Stomach (tissue), 9 donors: Measurements from ENCODE around the gene SLC34A3. TPM values are rescaled to one million over a fixed set of nuclear protein-coding genes. Genes with fewer than 3 reads are reported as not detected.

Experiments
- DNase-seq, 2 donors: peaks; one replicate each; pipeline versions ENCODE4 v3.0.0 to v3.0.0-alpha.2; 2013 to 2019
- H3K27ac ChIP-seq, 5 donors: fragments of 200-600 bp in 4 of 5; sonication (generic) in 4 of 5; one replicate each; pipeline ENCODE4 v1.5.1; 2013 to 2019; ENCODE audit warnings: mild to moderate bottlenecking in 1 of 5, moderate library complexity in 1 of 5
- H3K27me3 ChIP-seq, 3 donors: fragments of 200-600 bp; sonication (generic); one replicate each; pipeline ENCODE4 v1.5.1; 2017 to 2019; ENCODE audit warnings: mixed run types in 1 of 3
- H3K36me3 ChIP-seq, 4 donors: fragments of 200-600 bp; sonication (generic); 1 replicate in 3 of 4; 2 replicates in 1 of 4; pipeline ENCODE4 v1.5.1; 2016 to 2019
- H3K4me1 ChIP-seq, 4 donors: fragments of 200-600 bp; sonication (generic); one replicate each; pipeline ENCODE4 v1.5.1; 2016 to 2019
- H3K4me3 ChIP-seq, 4 donors: fragments of 200-600 bp; sonication (generic) in 3 of 4; one replicate each; pipeline ENCODE4 v1.5.1; 2016 to 2019; ENCODE audit warnings: mild to moderate bottlenecking in 1 of 4
- H3K9me3 ChIP-seq, 4 donors: fragments of 200-600 bp; sonication (generic); one replicate each; pipeline ENCODE4 v1.5.1; 2016 to 2019
- CTCF ChIP-seq, 7 experiments: fragments of 450-650 bp in 4 of 7; fragments of 200-600 bp in 3 of 7; sonication (generic) in 3 of 7; IDR thresholded peaks; one replicate each; pipeline ENCODE4 v1.5.1; 2016 to 2019; ENCODE audit warnings: antibody characterized with exemption in 7 of 7, control low read depth in 2 of 7, mild to moderate bottlenecking in 1 of 7
- EP300 ChIP-seq: sonication (generic); formaldehyde crosslinking; IDR thresholded peaks from one replicate; pipeline ENCODE4 v1.6.1; 2017; ENCODE audit warnings: antibody characterized with exemption
- POLR2A ChIP-seq, 4 donors: fragments of 450-650 bp; IDR thresholded peaks; one replicate each; pipeline ENCODE4 v1.6.1; 2016; ENCODE audit warnings: antibody characterized with exemption in 4 of 4, control low read depth in 2 of 4, mild to moderate bottlenecking in 1 of 4, moderate library complexity in 1 of 4
- POLR2AphosphoS5 ChIP-seq, 3 donors: sonication (generic); formaldehyde crosslinking; IDR thresholded peaks; one replicate each; pipeline ENCODE4 v1.6.1; 2016; ENCODE audit warnings: antibody characterized with exemption in 3 of 3
- WGBS, 5 donors: extraction: QIAGEN DNeasy Blood & Tissue Kit in 3 of 5; methylation state at CpG; one replicate each; pipeline versions ENCODE4 v1.1.5 to v1.1.7; 2013 to 2018; 5-methylcytosine and 5-hydroxymethylcytosine counted together
- intact Hi-C: fragments of 100-400 bp; cut with DNase I; formaldehyde crosslinking; loops from one replicate; pipeline ENCODE4 v1.15.1; 2023; ENCODE audit warnings: low total_unique reads
- polyA plus RNA-seq, 3 donors: library from polyadenylated mRNA; stranded (reverse); fragments of 200-250 nt; gene quantifications; one replicate each; pipeline ENCODE4 v1.2.3, GENCODE V29; 2013
- total RNA-seq, 5 donors: library from RNA; depleted of rRNA; stranded (reverse); fragments of >200 nt; gene quantifications; one replicate each; pipeline versions ENCODE4 v1.1.0 to v1.2.3, GENCODE V29; 2014 to 2016
- donor health status: healthy with polysubstance abuse.
- donor health status: Bipolar disorder and iron deficiency.
- donor health status: healthy.

The SLC34A3 gene
- total and polyA plus RNA-seq, 8 donors: 0.18 to 0.53 TPM; not detected in 6

DNA sequence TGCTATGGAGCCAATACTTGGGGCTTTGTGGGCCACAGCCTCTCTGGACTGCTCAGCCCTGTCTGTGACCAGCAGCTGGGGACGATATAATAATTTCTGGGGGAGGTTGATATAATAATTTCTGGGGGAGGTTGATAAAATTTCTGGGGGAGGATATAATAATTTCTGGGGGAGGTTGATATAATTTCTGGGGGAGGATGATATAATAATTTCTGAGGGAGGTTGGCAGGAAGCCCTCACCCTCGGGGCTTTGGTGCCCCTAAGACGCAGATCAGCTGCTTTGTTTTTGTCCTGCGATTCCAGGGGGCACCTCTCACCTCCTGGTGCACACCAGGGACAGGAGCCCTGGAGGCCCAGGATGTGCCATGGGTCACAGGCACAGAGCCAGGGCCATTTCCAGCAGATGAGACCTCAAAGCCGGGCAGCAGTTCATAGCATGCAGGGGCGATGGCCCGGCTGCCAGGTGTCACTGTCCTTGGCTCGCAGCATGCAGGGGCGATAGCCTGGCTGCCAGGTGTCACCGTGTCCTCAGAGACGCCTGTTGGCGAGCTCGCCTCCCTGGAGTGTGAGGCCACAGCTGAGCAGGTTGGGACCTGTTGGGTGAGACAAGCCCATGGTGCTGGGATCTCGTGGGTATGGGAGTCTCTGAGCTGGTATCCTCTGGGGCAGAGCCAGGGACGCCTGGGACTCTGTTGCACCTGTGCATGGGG is 43.1 kb downstream of the SLC34A3 start:
- Histone ChIP-seq H3K27me3 (peaks cover 0 to 26% (median 0%) of the 10 kb centered on the region in 3 donors), H3K4me1 (peaks cover 64 to 98% (median 94%) of the 10 kb centered on the region in 4 donors), H3K4me3 (no peak overlapping the region), H3K9me3 (no peaks in the 10 kb centered on the region), H3K27ac (peak overlapping the region; percentile 86 to 95 (median 95)), H3K36me3 (peaks cover 25 to 43% (median 37%) of the 10 kb centered on the region in 4 donors)
- 39 to 72% (median 52%) methylated on average over 9 to 15 of the region's 15 CpGs for WGBS, 5 donors
- intact Hi-C loops: no loop called here
- no peak for TF ChIP-seq CTCF (IDR thresholded peaks at IDR 0.05)
- TF ChIP-seq POLR2A (IDR thresholded peaks at IDR 0.05): no peak
- no peak for TF ChIP-seq EP300
- TF ChIP-seq POLR2AphosphoS5 (IDR thresholded peaks at IDR 0.05): no peak
- DNase-seq: peak; percentile 35 to 60

- 56 to 84% (median 76%) methylated on average over 10 of the region's 10 CpGs for whole genome bisulfite sequencing, 5 donors
- peaks cover 0 to 41% (median 0%) of the 10 kb centered on the region in 3 donors for H3K27me3 ChIP-seq
- peak overlapping the region; percentile 88 to 95 (median 95) for H3K27ac ChIP-seq
- peak in 1 of 2 donors; percentile 20 for DNase-seq
- no peaks in the 10 kb centered on the region for H3K9me3 ChIP-seq
- H3K4me1 ChIP-seq: peaks cover 56 to 99% (median 92%) of the 10 kb centered on the region in 4 donors
- H3K36me3 ChIP-seq: peaks cover 31 to 49% (median 47%) of the 10 kb centered on the region in 4 donors
- no peak for TF ChIP-seq EP300
- no peak for TF ChIP-seq CTCF (IDR thresholded peaks at IDR 0.05)
- no peak for TF ChIP-seq POLR2A (IDR thresholded peaks at IDR 0.05)
- TF ChIP-seq POLR2AphosphoS5 (IDR thresholded peaks at IDR 0.05): no peak
- intact Hi-C loops: no loop called here
- peak overlapping the region in 1 of 4 donors; percentile 9 for H3K4me3 ChIP-seq
Measured at GRCh38 chr9:137275203-137275587, 44.5 kb downstream of the SLC34A3 start.

DNA sequence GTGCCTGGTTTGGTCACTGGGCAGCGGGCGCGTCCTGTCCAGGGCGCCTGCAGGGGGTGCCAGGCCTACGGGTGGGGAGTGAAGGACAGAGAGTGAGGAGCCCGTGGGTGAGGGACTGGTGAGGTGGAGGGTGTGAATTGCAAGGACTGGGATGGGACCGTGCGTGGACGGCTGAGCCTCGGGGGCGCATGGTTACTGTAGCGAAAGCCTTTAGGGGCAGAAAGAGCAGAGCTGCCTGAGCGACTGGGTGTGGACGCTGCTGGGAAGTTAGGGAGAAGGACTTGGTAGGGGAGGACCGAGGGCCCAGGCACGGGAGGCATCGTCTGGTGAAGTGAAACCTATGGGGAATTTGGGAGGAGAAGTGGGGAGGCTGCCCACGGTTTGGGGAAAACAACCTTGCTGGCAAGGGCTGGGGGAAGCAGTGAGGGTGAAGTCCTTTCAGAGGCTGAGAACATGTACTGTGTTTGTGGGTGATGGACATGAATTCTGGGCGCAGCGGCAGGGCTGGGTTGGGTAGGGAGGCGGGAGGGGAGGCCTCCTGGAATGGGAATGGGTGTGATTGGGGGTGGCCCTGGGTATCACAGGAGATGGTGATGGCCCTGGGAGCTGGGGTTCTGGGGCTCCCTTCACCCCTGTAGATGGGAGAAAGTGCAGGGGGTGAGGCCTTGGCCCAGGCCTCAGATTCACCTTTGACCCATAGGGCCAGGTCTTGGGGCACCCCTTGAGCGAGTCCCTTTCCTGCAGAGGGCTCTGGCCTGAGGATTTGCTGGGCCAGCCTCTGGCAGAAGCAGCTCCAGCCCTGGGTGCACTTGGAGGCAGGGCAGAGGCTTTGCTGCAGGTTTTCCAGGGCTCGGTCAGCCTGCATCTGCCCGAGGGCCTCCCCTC is 45.1 kb downstream of the SLC34A3 start:
- Histone ChIP-seq H3K4me3 (peak overlapping the region in 1 of 4 donors; percentile 66), H3K4me1 (peaks cover 63 to 99% (median 92%) of the 10 kb centered on the region in 4 donors), H3K27me3 (peaks cover 0 to 47% (median 0%) of the 10 kb centered on the region in 3 donors), H3K9me3 (no peaks in the 10 kb centered on the region), H3K27ac (peak overlapping the region; percentile 88 to 95 (median 95)), H3K36me3 (peaks cover 27 to 50% (median 49%) of the 10 kb centered on the region in 4 donors)
- intact Hi-C loops: no loop called here
- 66 to 77% (median 71%) methylated on average over 23 to 24 of the region's 24 CpGs for WGBS, 5 donors
- no peak for TF ChIP-seq POLR2AphosphoS5 (IDR thresholded peaks at IDR 0.05)
- no peak for TF ChIP-seq POLR2A (IDR thresholded peaks at IDR 0.05)
- no peak for TF ChIP-seq EP300
- TF ChIP-seq CTCF (IDR thresholded peaks at IDR 0.05): no peak
- peak in 1 of 2 donors; percentile 15 for DNase-seq
